HG03139 (cell line): ENCODE data around the gene SFTPD.
A peak's percentile ranks its signal among the peaks of the same experiment; 100 is the strongest.

Source experiments
- ATAC-seq: cut with Tn5 transposase; IDR thresholded peaks from one replicate; pipeline ENCODE4 v1.9.1; 2021; ENCODE audit not compliant: unreplicated experiment

The SFTPD gene

GRCh38 chr10:79946271-79947082 lies 2.4 kb downstream of the SFTPD start:
- ATAC-seq, result no peak

- ATAC-seq, result no peak
Measured at GRCh38 chr10:79944428-79945395, 4.2 kb downstream of the SFTPD start.

- ATAC-seq, result no peak
Measured at GRCh38 chr10:79943871-79944270, 5.0 kb downstream of the SFTPD start.

- ATAC-seq, result no peak
Measured at GRCh38 chr10:79942261-79943185, 6.4 kb downstream of the SFTPD start.

- no peak for ATAC-seq
Measured at GRCh38 chr10:79941585-79942210, 7.2 kb downstream of the SFTPD start.

- ATAC-seq, result no peak
Measured at GRCh38 chr10:79941146-79941545, 7.8 kb downstream of the SFTPD start.

- no peak for ATAC-seq
Measured at GRCh38 chr10:79940431-79940830, 8.5 kb downstream of the SFTPD start.

- no peak for ATAC-seq
Measured at GRCh38 chr10:79939969-79940368, 8.9 kb downstream of the SFTPD start.

GRCh38 chr10:79938728-79939406 lies 10.0 kb downstream of the SFTPD start:
- ATAC-seq, result peak; percentile 62

GRCh38 chr10:79937701-79938151 lies 11.2 kb downstream of the SFTPD start:
- ATAC-seq, result no peak

GRCh38 chr10:79936625-79937615 lies 12.0 kb downstream of the SFTPD start:
- ATAC-seq, result no peak

- no peak for ATAC-seq
Measured at GRCh38 chr10:79933961-79934360, 14.9 kb downstream of the SFTPD start.

- ATAC-seq, result no peak
Measured at GRCh38 chr10:79932841-79933379, 16.0 kb downstream of the SFTPD start.

GRCh38 chr10:79932307-79932706 lies 16.6 kb downstream of the SFTPD start:
- no peak for ATAC-seq

- ATAC-seq, result no peak
Measured at GRCh38 chr10:79930751-79931150, 18.2 kb downstream of the SFTPD start.

- no peak for ATAC-seq
Measured at GRCh38 chr10:79930267-79930666, 18.6 kb downstream of the SFTPD start.

- ATAC-seq, result peak; percentile 74
Measured at GRCh38 chr10:79929409-79929904, 19.4 kb downstream of the SFTPD start.

- ATAC-seq, result no peak
Measured at GRCh38 chr10:79928028-79928583, 20.8 kb downstream of the SFTPD start.
